M059J (cell line): ENCODE measurements around the gene TSC22D1. TPM values are rescaled to one million over a fixed set of nuclear protein-coding genes. Genes with fewer than 3 reads are reported as not detected.

ENCODE experiments used
- DNase-seq: peaks from one replicate; pipeline ENCODE4 v3.0.0-alpha.2; 2012; ENCODE audit warnings: low read depth
- total RNA-seq: library from RNA; depleted of rRNA; stranded (reverse); fragments of >200 nt; shearing (Covaris generic); gene quantifications from 2 replicates; pipeline ENCODE4 v1.2.3, GENCODE V29; 2014

The TSC22D1 gene
- total RNA-seq, 1 experiment from 2014 or later = 52.4 TPM

DNA sequence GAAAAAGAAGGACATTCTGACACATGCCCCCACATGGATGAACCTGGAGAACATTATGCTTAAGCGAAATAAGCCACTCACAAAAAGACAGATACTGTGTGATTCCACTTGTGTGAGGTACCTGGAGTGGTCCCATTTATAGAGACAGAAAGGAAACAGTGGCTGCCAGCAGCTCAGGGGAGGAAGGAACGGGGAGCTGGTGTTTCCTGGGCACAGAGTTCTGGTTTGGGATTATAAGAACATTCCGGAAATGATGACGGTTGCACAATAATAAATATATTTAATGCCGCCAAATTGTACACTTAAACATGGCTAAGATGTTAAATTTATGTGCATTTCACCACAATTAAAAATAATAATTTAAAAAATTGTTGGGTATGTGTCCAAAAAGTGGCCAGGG, 169.5 kb downstream of the TSC22D1 start:
- DNase-seq = no peak

DNA sequence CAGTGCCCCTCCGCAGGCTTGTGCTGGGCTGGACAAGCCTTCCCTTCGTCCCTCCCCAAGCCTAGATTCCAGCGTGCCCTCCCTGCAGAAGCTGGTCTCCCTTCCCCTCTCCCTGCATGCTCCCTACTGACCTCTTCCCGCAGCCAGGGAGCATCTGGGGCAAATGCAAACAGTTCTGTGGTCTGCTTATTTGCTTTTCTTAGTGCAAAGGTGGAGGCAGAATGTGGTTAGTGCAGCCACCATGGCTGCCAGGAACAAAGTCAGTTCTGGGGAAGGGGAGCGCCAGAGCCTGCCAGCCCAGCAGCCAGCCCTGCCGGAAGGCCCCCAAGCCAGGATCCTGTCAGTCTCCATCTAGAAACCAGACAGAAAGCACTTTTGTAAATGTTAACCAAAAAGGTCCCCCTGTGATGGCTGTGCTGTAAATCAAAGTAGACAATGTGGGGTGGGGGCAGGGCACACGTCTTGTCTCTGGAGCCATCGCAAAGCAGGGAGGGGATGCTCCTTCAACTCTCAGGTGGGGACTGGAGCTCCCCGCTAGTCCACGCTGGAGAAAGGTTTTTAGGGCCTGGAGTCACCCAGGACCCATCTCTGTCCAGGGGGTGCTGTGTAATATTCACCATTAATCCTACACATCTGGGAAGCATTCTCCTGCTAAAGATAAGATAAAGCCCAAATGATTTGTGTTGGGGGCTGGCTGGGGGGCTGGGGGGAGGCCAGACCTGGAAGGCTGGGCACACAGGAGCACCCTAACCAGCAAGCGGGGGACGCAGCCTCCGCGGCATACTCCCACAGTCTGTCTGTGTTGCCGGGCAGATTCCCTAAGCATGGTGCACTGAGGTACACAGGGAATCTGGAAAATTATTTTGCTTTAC, 171.6 kb downstream of the TSC22D1 start:
- no peak for DNase-seq

DNA sequence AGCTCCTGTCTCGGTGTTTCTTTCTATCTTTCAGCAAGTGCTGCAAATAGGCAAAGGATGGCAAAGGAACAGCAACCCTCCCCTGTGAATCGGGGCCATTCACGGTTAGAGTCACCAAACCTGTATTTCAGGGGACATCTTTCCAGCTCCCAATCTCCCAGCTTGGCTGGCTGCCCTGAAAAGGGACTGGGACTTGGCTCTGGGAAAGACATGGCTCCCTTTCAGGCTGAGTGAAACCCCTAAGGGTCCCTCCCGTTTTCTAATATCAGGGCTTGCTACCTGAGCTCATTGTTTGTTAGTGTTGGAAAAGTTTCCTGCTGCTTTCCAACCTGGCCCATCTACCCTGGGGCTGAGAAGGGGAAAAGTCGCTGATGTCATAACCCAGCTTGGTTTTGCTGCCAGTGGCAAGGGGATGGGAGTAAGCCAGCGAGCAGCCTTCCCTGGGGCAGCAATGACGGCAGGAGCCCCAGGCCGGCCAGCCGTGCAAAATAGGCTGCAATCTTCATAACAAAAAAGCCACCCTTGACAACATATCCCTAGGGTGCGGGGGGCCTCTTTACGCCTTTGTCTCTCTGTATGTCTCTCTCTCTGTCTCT, 172.6 kb downstream of the TSC22D1 start:
- peak; percentile 49 for DNase-seq

DNA sequence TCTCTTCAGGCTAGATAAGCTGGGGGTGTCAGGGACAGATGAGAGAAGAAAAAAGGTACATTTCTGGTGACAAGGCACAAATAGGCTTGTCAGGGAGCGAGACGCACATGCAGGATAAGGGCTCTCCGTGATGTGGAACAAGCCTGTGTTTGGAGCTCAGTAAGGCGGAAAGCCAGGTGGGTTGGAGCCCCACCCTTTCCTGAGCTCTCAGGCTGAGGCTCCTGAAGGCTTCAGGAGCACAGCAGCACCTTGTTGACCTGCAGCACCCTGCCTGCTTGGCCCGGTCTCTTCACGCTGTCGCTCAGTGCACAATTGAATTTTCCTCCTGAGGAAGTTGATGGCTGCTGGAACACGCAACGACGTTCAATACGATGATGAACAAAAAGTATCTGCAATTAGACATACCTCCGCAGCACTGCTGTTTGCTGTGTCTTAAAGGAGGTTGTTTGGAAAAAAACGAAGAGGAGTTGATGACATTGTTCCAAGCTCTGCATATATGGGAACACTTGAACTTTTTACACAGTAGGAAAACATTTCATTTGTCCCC, 173.2 kb downstream of the TSC22D1 start:
- no peak for DNase-seq

GRCh38 chr13:44401577-44401976, 174.6 kb downstream of the TSC22D1 start:
- DNase-seq = no peak

DNA sequence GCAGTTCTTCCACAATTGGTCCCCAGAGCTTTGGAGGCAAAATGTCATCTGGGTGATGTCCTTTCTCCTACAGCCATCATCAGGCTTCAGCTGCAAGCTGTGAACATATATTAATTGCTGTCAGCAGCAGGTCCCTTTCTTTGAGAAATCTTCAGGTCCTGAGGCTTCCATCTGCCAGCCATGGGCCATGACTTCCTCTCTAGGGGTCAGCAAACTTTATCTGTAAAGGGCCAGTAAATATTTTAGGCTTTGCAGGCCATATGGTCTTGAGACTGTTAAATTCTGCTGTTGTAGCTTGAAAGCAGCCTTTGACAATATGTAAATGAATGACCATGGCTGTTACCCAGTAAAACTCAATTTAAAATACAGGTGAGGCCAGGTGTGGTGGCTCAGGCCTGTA, 175.4 kb downstream of the TSC22D1 start:
- no peak for DNase-seq

DNA sequence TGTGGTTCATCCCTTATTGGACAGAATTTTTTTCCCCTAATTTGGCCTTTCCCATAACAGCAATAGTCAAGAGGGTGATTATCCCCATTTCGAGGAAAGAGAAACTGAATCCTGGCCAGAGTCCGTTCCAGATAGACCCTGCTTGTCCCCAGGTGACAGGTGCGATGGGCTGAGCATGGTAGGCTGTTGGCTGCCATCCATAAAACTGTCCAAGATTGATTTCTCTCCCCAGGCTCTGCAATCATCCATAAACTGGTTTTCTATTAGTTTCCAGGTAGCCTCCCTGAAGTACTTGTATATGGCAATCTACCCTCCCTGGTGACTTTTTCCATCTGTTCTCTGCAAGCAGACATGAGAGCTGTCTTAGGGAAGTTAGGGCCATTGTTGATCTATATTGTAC, 177.1 kb downstream of the TSC22D1 start:
- DNase-seq = no peak

DNA sequence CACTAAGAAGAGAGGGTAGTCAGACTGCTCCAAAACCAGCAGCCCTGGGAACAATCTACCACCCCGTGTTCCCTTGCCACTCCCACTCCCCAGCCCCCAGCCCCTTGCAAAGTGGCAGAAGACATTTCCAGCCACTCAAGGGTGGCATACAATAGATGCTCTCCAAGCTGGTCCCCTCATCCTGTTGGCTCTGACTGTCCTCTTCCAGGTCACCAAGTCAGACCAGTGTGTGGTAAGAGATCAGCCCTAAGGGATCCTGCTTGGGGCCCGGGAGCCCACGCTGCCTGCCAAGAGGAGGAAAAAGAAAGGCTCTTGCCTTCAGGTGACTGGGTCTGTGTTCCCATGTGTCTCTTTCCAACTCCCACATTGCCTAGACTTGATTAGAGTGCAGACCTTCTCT, 177.5 kb downstream of the TSC22D1 start:
- no peak for DNase-seq

- DNase-seq = no peak
Observed at GRCh38 chr13:44397766-44398223, 178.3 kb downstream of the TSC22D1 start.

GRCh38 chr13:44396701-44397580, 179.2 kb downstream of the TSC22D1 start:
- DNase-seq = no peak

GRCh38 chr13:44395976-44396694, 180.0 kb downstream of the TSC22D1 start:
- no peak for DNase-seq

- no peak for DNase-seq
Observed at GRCh38 chr13:44394658-44395057, 181.5 kb downstream of the TSC22D1 start.

- no peak for DNase-seq
Observed at GRCh38 chr13:44393391-44393790, 182.7 kb downstream of the TSC22D1 start.

DNA sequence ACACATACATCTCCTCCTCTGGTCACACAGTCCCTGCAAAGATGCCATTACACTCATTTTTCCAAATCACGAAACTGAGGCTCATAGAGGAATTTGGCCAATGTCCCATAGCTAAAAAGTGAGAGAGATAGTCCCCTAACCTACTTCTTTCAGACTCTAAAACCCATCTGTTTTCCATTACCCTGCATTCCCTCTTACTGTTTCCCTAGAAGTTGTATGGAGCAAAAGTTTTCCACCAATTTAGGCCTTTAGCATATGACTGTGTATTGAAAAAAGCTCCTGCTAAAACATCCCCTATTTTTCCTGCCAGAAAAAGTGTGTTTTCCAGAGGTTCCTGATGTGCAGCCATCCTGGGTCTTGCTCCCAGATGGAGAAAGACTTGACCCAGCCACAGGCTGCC, 186.3 kb downstream of the TSC22D1 start:
- no peak for DNase-seq

- no peak for DNase-seq
Observed at GRCh38 chr13:44389060-44389666, 187.0 kb downstream of the TSC22D1 start.

DNA sequence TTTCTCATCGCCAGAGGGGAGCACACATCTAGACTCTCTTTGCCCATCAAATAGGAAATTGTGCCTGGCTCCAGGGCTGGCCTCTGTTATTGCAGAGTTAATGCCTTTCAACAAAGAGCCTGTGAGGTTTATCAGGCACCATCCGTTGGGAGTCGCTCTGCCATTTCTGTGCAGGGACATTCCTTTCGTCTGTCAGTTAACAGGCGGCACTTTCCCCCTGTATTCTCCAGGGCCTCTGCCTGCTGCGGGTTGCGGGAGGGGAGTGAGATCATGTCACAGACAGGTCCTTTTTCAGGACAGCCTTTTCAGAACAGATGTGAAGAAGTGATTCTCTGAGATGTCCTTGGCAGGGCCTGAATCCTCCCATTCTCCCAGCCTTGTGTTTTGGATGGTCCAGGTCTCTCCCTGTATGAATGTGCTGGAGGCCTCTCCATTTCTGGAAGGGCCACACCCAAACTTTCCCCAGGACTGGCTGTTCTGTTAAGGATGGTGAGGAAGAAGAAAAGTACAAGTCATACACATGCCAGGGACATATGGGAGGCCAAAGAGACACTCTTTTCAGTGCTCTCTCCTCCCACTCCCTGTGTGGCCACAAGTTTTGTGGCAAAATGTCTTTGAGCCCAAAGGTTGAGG, 187.6 kb downstream of the TSC22D1 start:
- no peak for DNase-seq

- no peak for DNase-seq
Observed at GRCh38 chr13:44386913-44387556, 189.1 kb downstream of the TSC22D1 start.

DNA sequence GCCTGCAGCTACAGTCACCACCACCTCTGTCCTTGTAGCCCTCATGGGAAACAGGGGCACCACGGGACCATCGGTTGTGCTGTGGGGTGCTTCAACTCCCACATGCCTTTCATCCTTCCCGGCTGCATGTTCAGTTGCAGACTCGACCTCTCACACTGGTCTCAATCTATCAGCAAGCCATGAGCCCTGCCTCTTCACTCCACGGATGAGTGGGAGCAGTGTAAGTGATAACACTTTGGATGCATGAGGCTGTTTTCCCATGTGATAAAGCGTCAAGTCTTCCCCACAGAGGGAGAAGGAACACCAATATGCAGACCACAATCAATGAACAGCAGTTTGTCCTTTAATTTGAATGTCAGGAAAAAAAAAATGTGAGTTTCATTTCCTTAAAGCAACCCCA, 190.3 kb downstream of the TSC22D1 start:
- no peak for DNase-seq

GRCh38 chr13:44385401-44385800, 190.7 kb downstream of the TSC22D1 start:
- DNase-seq = no peak

DNA sequence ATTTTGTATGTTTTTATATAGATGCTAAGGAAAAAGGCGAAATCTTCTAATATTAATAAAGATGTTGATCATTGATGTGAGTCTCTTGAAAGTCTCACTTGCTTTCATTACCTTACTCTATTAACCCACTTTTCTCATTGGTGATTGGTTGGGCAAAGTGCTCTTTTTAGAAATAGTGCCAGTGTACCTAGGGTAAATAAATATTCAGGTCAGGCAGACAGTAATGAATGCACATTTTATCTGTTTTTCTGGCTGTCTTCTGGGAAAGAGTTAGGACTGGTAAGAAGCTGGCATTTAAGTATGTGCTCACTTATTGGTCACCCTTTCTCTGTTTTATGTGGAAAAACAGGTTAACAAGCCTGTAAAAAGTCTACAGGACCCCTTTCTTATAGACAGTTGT, 191.4 kb downstream of the TSC22D1 start:
- no peak for DNase-seq
